ENCODE data around the gene LRP5.

DNA sequence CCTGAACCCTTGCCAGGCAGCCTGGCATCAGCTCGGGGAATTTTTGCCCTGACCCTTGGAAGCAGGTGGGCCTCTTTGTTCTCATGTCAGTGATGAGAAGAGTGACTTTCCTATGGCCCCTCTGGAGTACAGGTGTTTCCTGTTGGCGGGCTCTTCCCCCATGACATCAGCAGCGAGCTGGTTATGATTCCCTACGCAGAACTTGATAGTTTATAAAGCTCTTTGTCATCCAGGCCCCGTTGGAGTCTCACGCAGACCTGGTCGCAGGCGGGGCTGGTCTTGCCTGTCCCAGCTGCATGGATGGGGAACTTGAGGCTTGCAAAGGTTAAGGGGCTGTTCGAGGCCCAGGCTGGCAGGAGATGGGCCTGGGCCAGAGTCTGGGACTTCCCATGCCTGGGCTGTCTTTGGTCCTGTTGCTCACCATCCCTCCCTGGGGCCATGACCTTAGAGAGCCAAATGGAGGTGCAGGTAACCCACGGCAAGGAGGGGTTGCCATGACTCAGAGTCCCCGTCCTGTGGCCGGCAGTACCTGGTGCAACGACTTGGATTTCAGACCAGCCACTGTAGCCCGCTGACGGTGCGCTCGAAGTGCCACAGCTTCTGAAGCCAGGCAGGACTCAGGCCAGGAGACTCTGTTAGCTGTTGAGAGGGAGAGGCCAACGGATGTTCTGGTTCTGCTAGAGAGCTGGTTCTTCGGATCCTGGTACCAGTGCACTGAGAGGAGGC is 102.3 kb downstream of the LRP5 start:
- TF ChIP-seq, protein P1, sequence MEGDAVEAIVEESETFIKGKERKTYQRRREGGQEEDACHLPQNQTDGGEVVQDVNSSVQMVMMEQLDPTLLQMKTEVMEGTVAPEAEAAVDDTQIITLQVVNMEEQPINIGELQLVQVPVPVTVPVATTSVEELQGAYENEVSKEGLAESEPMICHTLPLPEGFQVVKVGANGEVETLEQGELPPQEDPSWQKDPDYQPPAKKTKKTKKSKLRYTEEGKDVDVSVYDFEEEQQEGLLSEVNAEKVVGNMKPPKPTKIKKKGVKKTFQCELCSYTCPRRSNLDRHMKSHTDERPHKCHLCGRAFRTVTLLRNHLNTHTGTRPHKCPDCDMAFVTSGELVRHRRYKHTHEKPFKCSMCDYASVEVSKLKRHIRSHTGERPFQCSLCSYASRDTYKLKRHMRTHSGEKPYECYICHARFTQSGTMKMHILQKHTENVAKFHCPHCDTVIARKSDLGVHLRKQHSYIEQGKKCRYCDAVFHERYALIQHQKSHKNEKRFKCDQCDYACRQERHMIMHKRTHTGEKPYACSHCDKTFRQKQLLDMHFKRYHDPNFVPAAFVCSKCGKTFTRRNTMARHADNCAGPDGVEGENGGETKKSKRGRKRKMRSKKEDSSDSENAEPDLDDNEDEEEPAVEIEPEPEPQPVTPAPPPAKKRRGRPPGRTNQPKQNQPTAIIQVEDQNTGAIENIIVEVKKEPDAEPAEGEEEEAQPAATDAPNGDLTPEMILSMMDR (IDR thresholded peaks at IDR 0.05; ENCODE audit: low read depth, low read length): no peak
- TF ChIP-seq, protein P2, sequence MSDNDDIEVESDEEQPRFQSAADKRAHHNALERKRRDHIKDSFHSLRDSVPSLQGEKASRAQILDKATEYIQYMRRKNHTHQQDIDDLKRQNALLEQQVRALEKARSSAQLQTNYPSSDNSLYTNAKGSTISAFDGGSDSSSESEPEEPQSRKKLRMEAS (IDR thresholded peaks at IDR 0.05; ENCODE audit: low read depth, low read length): no peak
- no peak for TF ChIP-seq POLR2A (IDR thresholded peaks at IDR 0.05; ENCODE audit: extremely low read depth, insufficient read length)
